Ureter (tissue), 1 donor: Measurements from ENCODE around the gene RPL21. TPM values are rescaled to one million over a fixed set of nuclear protein-coding genes. Genes with fewer than 3 reads are reported as not detected.
"Not testable (repeated sequence)": the region's sequence is repeated elsewhere in the genome, so short reads cannot be mapped to it uniquely, and the experiment has no call there.

ENCODE experiments used
- DNase-seq: peaks from one replicate; pipeline ENCODE4 v3.0.0-alpha.2; 2020; ENCODE audit warnings: low spot score
- total RNA-seq: library from RNA; stranded (reverse); gene quantifications from one replicate; pipeline ENCODE4 v1.2.4, GENCODE V29; 2023
- donor health status: DM: yes; HTN: yes; CAD: no.

The RPL21 gene
- total RNA-seq, 1 donor from 2014 or later: 1,153 TPM

GRCh38 chr13:27289011-27289665 lies 37.8 kb downstream of the RPL21 start:
- DNase-seq: no peak

GRCh38 chr13:27290715-27291114 lies 39.4 kb downstream of the RPL21 start:
- DNase-seq: no peak

DNA sequence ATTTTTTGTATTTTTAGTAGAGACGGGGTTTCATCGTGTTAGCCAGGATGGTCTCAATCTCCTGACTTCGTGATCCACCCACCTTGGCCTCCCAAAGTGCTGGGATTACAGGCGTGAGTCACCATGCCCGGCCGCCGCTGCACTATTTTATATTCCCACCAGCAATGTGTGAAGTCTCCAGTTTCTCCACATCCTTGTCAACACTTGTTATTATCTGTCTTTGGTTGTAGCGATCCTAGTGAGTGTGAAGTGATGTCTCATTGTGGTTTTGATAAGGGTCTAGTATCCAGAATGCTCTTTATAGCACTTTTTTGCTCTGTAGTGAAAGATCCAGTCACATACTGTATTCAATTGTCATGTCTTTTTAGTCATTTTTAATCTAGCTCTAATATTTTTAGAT lies 40.6 kb downstream of the RPL21 start:
- DNase-seq: not testable (repeated sequence)

- DNase-seq: no peak
Measured at GRCh38 chr13:27293076-27293691, 41.8 kb downstream of the RPL21 start.

DNA sequence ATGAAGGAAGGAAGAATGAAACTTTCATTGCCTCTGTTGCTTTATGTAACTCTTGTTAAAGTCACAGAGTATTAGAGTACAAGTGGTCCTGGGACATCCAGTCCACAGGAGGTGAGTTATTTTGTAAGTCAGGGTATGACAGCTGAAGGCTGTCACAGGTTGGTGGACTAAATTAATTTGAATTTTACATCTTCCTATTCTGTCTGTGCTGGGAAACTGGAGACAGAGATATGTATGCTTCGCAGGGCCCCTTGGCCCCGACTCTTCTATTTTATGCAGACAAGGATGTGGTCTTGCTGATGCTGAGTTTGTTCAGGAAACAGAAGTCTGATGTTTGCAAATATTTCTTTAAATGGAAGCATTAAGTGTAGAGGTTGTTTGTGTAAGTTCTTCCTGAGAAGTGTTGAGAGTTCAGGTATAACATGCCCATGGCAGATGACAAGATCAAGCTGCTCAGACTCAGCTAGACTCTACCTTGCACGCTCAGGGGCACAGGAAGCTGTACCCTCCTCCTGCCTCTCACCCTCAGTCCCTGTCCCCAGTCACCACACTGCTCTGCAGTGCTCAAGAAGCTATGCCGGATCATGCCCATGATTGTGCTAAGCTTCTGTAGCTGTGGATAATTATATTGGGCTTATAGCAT lies 42.6 kb downstream of the RPL21 start:
- no peak for DNase-seq

DNA sequence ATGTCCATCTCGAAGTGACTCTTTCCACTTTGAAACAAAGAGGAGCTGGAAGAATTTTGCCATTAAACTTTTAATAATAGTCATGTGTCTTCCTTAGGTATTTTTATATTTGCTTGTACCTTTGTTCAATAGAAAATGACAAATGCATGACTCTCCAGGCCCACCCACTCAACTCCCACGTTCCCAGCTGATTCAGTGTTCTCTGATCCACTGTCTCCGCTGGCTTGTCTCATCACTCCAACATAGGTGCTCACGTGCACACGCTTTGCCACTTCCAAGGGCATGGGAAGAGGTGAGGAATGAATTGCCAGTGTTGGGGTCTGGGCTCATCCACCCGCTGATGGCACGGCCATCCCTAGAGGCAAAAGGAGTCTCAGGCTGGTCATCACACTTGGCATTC lies 43.7 kb downstream of the RPL21 start:
- no peak for DNase-seq

- DNase-seq: no peak
Measured at GRCh38 chr13:27295660-27296059, 44.3 kb downstream of the RPL21 start.

GRCh38 chr13:27296496-27296895 lies 45.1 kb downstream of the RPL21 start:
- DNase-seq: no peak

DNA sequence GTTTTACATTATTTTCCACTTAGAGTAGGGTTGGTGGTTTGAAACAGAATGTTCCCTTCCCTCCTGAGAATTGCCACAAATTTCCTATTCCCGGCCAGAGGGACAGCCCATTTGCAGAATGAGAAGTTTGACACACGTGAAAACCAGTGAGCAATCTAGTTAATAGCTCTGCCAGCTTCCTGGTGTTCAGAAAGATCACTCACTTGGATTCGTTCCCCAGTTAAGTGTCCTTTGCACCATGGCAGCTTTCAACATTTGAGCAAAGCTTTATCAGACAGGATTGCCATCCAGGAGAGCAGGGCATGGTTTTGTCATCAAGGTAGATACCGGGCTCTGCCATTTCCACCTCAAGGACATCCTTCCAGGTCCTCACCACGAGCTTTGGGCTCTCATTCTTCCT lies 47.5 kb downstream of the RPL21 start:
- no peak for DNase-seq

DNA sequence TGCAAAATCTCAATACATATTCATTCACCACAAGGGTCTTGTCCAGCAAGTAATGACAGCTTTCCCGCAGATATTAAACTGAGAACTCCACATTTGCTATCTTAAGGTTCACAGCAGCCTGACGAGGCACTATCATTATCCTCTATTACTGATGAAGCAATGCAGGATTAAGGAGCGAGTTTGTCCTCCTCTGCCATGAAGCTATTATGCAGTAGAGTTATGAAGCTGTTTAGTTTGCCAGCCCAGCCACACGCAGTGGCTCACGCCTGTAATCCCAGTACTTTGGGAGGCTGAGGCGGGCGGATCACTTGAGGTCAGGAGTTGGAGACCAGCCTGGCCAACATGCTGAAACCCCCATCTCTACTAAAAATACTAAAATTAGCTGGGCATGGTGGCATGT lies 49.0 kb downstream of the RPL21 start:
- not testable (repeated sequence) for DNase-seq

DNA sequence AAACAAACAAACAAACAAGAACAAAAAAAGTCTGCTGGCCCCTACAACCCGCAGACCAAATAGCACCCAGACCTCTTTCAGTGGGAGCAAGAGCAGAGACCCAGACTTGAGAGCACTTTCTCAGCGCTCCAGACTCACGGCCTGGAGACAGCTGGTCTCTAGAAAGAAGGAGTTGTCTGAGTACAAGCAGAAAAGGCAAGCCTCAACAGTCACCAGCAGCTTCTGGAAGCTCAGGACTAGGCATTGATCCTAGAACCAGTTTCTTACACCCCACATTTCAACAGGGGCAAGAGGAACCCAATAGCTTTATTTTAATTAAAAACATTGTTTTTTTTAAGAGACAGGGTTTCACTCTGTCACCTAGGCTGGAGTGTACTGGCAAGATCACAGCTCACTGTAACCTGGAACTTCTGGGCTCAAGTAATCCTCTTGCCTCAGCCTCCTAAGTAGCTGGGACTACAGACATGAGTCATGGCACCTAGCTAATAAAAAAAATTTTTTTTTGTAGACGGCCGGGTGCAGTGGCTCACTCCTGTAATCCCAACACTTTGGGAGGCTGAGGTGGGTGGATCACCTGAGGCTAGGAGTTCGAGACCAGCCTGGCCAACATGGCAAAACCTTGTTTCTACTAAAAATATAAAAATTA lies 49.7 kb downstream of the RPL21 start:
- no peak for DNase-seq

DNA sequence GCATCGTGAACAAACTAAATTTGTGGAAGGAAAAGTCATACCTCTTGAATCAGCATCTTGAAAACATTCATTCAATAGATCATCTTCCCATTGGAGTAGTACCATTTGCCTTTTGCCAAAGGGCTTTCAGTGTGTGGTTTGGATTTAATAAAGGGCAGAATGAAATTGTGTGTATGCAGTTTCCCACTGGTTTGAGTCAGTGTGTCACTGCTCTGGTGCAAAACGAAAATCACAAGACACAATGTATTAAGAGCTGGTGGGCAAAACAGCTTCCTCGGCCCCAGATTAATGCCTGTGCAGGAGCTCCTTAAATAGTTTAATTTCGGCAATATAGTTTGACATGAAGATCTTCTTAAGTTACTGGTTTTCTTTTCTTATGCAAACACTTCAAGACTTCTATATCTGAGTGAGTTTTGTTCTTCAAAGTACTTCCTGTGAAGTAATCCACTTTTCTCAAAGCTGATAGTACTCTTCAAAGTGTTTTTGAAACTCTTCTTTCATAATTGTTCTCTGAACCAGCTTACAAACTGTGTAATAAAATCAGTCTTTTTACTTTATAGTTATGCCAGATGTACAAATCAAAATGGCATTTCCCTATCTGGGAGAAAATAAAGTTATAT lies 51.4 kb downstream of the RPL21 start:
- no peak for DNase-seq

DNA sequence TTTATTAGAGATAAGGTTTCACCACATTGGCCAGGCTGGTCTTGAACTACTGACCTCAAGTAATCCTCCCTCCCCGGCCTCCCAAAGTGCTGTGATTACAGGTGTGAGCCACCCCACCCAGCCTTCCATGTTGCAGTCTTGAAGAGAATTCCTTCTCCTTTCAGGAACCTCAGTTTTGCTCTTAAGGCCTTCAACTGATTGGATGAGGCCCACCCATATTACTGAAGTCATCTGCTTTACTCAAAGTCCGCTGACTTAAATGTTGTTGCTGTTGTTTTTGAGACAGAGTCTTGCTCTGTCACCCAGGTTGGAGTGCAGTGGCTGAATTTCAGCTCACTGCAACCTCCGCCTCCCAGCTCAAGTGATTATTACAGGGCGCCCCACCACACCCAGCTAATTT lies 52.7 kb downstream of the RPL21 start:
- no peak for DNase-seq

- no peak for DNase-seq
Measured at GRCh38 chr13:27304611-27305010, 53.3 kb downstream of the RPL21 start.

Other genes starting within 250 kb of the RPL21 start
- gene USP12, start 79.7 kb upstream of the RPL21 start, total RNA-seq: 25.5 TPM
- gene RASL11A, start 19.3 kb downstream of the RPL21 start, total RNA-seq: 33.2 TPM
- 76.2 TPM for gene GTF3A, start 173.1 kb downstream of the RPL21 start, total RNA-seq
- gene MTIF3, start 199.0 kb downstream of the RPL21 start, total RNA-seq: 65.9 TPM